Osteoblast (primary cell): ENCODE data around the gene IL31. TPM values are rescaled to one million over a fixed set of nuclear protein-coding genes. Genes with fewer than 3 reads are reported as not detected.

Experiments used
- DNase-seq: peaks from one replicate; pipeline ENCODE4 v3.0.0; 2011; ENCODE audit warnings: low spot score, mixed read lengths; ENCODE audit not compliant: insufficient read length; ENCODE audit errors: missing footprints
- H2AFZ ChIP-seq: 2 replicates; pipeline ENCODE4 v1.6.0; 2011; ENCODE audit warnings: mild to moderate bottlenecking, low read length
- H3K27ac ChIP-seq: 2 replicates; pipeline ENCODE4 v1.5.1; 2011; ENCODE audit warnings: mild to moderate bottlenecking, low read depth, low read length, moderate library complexity
- H3K27me3 ChIP-seq: 2 replicates; pipeline ENCODE4 v1.6.0; 2012; ENCODE audit warnings: mild to moderate bottlenecking, control low read depth, inconsistent platforms, low read length, moderate library complexity; ENCODE audit not compliant: insufficient read depth
- H3K36me3 ChIP-seq: 2 replicates; pipeline ENCODE4 v1.5.1; 2011; ENCODE audit warnings: mild to moderate bottlenecking, low read length, control low read depth, moderate library complexity; ENCODE audit not compliant: insufficient read depth
- H3K4me1 ChIP-seq: 2 replicates; pipeline ENCODE4 v1.5.1; 2011; ENCODE audit warnings: mild to moderate bottlenecking, low read length, control low read depth, moderate library complexity; ENCODE audit not compliant: insufficient read depth
- H3K4me2 ChIP-seq: 2 replicates; pipeline ENCODE4 v1.6.0; 2011; ENCODE audit warnings: mild to moderate bottlenecking, low read length; ENCODE audit not compliant: insufficient read depth
- H3K4me3 ChIP-seq: fragments of 200-600 bp; sonication (generic); 3 replicates; pipeline ENCODE4 v1.5.1; 2012; ENCODE audit warnings: mild to moderate bottlenecking, low read length, inconsistent platforms; ENCODE audit not compliant: insufficient read depth
- H3K79me2 ChIP-seq: 2 replicates; pipeline ENCODE4 v1.6.0; 2012; ENCODE audit warnings: mild to moderate bottlenecking, low read length, control low read depth, inconsistent platforms; ENCODE audit not compliant: insufficient read depth
- H3K9me3 ChIP-seq: 2 replicates; pipeline ENCODE4 v1.5.1; 2011; ENCODE audit warnings: low read depth, low read length, control low read depth
- H4K20me1 ChIP-seq: 2 replicates; pipeline ENCODE4 v1.6.0; 2012; ENCODE audit warnings: mild to moderate bottlenecking, low read length, control low read depth; ENCODE audit not compliant: insufficient read depth
- total RNA-seq: library from RNA; depleted of rRNA; stranded (reverse); fragments of >200 nt; gene quantifications from 2 replicates; pipeline ENCODE4 v1.2.3, GENCODE V29; 2012
- TF ChIP-seq, protein P1 (sequence below): IDR thresholded peaks from 2 replicates; pipeline ENCODE4 v1.5.1; 2011; ENCODE audit warnings: mild to moderate bottlenecking, low read depth, low read length, moderate library complexity; ENCODE audit errors: extremely low read depth

Gene IL31
- total RNA-seq, 1 donor = not detected

DNA sequence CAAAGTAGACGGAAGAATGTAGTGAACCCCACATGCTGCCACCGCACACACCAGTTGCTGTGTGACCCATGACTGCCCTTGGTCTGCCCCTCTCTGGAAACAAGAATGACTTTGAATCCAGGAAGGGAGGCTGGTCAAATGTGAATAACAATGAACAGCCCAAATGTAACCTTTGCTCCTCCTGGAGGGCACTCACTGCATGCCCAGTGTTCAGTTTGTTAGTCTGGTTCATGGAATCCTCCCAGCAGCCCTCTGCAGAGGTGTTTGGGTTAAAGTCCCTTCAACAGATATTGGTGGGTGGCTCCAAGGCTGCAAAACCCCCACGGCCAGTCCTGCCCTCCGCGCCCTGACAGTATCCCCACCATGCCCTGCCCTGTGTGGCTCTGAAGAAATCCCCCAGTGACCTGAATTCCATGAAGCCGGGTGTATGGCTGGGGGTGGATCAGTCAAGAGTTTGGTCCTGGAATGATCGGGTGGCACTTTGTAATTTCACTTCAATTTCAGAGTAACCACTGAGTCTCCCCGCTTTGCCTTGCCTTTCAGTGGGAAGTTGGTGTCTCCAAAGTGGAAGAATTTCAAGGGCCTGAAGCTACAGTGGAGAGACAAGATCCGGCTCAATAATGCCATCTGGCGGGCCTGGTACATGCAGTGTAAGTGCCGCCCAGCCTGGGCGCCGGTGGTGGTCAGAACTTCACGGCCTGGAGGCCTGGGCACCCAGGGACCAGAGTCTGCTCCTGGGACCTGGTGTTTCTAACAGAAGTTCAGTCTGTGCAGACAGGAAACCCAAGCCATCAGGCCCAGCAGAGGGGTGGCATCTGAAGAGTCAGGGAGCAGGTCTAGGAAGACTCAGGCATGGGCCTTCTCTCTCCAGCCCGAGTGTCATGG, 47.1 kb downstream of the IL31 start:
- peaks cover 11% of the 10 kb centered on the region for H3K4me1 ChIP-seq
- H3K9me3 ChIP-seq = no peaks in the 10 kb centered on the region
- peaks cover 19% of the 10 kb centered on the region for H4K20me1 ChIP-seq
- H3K79me2 ChIP-seq = peaks cover 50% of the 10 kb centered on the region
- no peak overlapping the region for H2AFZ ChIP-seq
- TF ChIP-seq, protein P1, sequence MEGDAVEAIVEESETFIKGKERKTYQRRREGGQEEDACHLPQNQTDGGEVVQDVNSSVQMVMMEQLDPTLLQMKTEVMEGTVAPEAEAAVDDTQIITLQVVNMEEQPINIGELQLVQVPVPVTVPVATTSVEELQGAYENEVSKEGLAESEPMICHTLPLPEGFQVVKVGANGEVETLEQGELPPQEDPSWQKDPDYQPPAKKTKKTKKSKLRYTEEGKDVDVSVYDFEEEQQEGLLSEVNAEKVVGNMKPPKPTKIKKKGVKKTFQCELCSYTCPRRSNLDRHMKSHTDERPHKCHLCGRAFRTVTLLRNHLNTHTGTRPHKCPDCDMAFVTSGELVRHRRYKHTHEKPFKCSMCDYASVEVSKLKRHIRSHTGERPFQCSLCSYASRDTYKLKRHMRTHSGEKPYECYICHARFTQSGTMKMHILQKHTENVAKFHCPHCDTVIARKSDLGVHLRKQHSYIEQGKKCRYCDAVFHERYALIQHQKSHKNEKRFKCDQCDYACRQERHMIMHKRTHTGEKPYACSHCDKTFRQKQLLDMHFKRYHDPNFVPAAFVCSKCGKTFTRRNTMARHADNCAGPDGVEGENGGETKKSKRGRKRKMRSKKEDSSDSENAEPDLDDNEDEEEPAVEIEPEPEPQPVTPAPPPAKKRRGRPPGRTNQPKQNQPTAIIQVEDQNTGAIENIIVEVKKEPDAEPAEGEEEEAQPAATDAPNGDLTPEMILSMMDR = peak; percentile 14
- H3K27me3 ChIP-seq = no peaks in the 10 kb centered on the region
- no peak overlapping the region for H3K4me3 ChIP-seq
- H3K4me2 ChIP-seq = no peak overlapping the region
- no peak overlapping the region for H3K27ac ChIP-seq
- peaks cover 38% of the 10 kb centered on the region for H3K36me3 ChIP-seq
- DNase-seq = peak; percentile 55

DNA sequence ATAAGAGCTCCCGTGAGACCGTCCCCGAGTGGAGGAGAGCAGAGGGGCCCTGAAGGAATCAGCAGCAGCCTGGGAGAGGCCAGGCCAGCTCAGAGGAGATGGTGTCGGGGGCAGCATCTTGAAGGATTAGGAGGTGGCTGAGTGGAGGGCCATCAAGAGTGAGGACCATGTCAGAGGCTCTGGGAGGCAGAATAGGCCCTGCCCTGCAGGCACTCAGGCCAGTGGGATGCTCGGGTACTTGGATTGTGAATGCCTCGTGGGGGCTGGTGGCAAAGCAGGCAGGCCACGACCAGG, 47.7 kb downstream of the IL31 start:
- peaks cover 56% of the 10 kb centered on the region for H3K79me2 ChIP-seq
- no peak overlapping the region for H3K4me2 ChIP-seq
- no peak overlapping the region for H3K4me3 ChIP-seq
- H3K27ac ChIP-seq = peak overlapping the region; percentile 28
- H2AFZ ChIP-seq = no peak overlapping the region
- DNase-seq = no peak
- peaks cover 35% of the 10 kb centered on the region for H3K36me3 ChIP-seq
- no peaks in the 10 kb centered on the region for H3K27me3 ChIP-seq
- H3K4me1 ChIP-seq = peaks cover 13% of the 10 kb centered on the region
- no peaks in the 10 kb centered on the region for H3K9me3 ChIP-seq
- TF ChIP-seq, protein P1 = no peak
- peaks cover 24% of the 10 kb centered on the region for H4K20me1 ChIP-seq

- no peak overlapping the region for H3K4me2 ChIP-seq
- no peak overlapping the region for H3K4me3 ChIP-seq
- H3K27ac ChIP-seq = peak overlapping the region; percentile 28
- peaks cover 24% of the 10 kb centered on the region for H4K20me1 ChIP-seq
- no peaks in the 10 kb centered on the region for H3K27me3 ChIP-seq
- peaks cover 57% of the 10 kb centered on the region for H3K79me2 ChIP-seq
- DNase-seq = peak; percentile 78
- no peaks in the 10 kb centered on the region for H3K9me3 ChIP-seq
- H3K36me3 ChIP-seq = peaks cover 34% of the 10 kb centered on the region
- no peak overlapping the region for H2AFZ ChIP-seq
- peaks cover 13% of the 10 kb centered on the region for H3K4me1 ChIP-seq
- TF ChIP-seq, protein P1 = no peak
These were observed 48.3 kb downstream of the IL31 start for GRCh38 chr12:122125452-122126341.

GRCh38 chr12:122124370-122124769, 49.7 kb downstream of the IL31 start:
- Histone ChIP-seq H3K4me3 (no peak overlapping the region), H2AFZ (no peak overlapping the region), H3K27me3 (no peaks in the 10 kb centered on the region), H3K9me3 (no peaks in the 10 kb centered on the region), H3K4me1 (peaks cover 11% of the 10 kb centered on the region), H3K27ac (no peak overlapping the region), H3K36me3 (peaks cover 21% of the 10 kb centered on the region), H4K20me1 (peaks cover 24% of the 10 kb centered on the region), H3K4me2 (no peak overlapping the region), H3K79me2 (peaks cover 68% of the 10 kb centered on the region)
- TF ChIP-seq, protein P1 = no peak
- DNase-seq = no peak
